Smooth muscle cell of trachea (primary cell): Measurements from ENCODE around the gene CPN1. TPM values are rescaled to one million over a fixed set of nuclear protein-coding genes. Genes with fewer than 3 reads are reported as not detected.

Experiments used
- total RNA-seq: library from RNA; depleted of rRNA; stranded (reverse); fragments of >200 nt; gene quantifications from 2 replicates; pipeline ENCODE4 v1.2.1, GENCODE V29; 2014

Gene CPN1
- not detected in 2 replicates for total RNA-seq

GRCh38 chr10:100081075-100082001 lies at the start of gene CPN1:
Gene CPN1 (minus strand): TSS chr10:100081869. CDS start chr10:100081625, 244 bp downstream.

GRCh38 chr10:100009793-100010676 lies 71.6 kb downstream of the CPN1 start, which contains the start of gene DNMBP:
Gene DNMBP (minus strand): TSS chr10:100009947. CDS start chr10:99972124, 37,823 bp downstream.

Other genes starting within 250 kb of the CPN1 start
- 29.9 and 31.4 TPM in 2 replicates for gene DNMBP, start 71.9 kb downstream of the CPN1 start, total RNA-seq
- gene ERLIN1, start 104.2 kb upstream of the CPN1 start, total RNA-seq: 51.8 and 99.8 TPM in 2 replicates
- 18.2 and 25.3 TPM in 2 replicates for gene CHUK, start 147.7 kb upstream of the CPN1 start, total RNA-seq
- gene CWF19L1, start 185.8 kb upstream of the CPN1 start, total RNA-seq: 27.1 and 42.5 TPM in 2 replicates
- gene BLOC1S2, start 204.8 kb upstream of the CPN1 start, total RNA-seq: 57.2 and 62.8 TPM in 2 replicates
- not detected in 2 replicates for gene PKD2L1, start 248.4 kb upstream of the CPN1 start, total RNA-seq